Neural cell (in vitro differentiated cells): ENCODE measurements around the gene ETV6. TPM values are rescaled to one million over a fixed set of nuclear protein-coding genes. Genes with fewer than 3 reads are reported as not detected.

ENCODE experiments used
- H2AFZ ChIP-seq: fragments of 200-600, 300-800 bp; sonication (generic), shearing (Covaris generic); 2 replicates; pipeline ENCODE4 v1.6.0; 2014; ENCODE audit warnings: low read depth, mild to moderate bottlenecking, antibody characterized with exemption, low read length, moderate library complexity
- H3F3A ChIP-seq: fragments of 200-600 bp; shearing (Covaris generic); 2 replicates; pipeline ENCODE4 v1.6.1; 2016; ENCODE audit warnings: mild to moderate bottlenecking, moderate library complexity, mixed read lengths, antibody characterized with exemption, low read length; ENCODE audit not compliant: insufficient read depth, poor library complexity, severe bottlenecking
- H3K27ac ChIP-seq: fragments of 200-600, 300-800 bp; sonication (generic), shearing (Covaris generic); 2 replicates; pipeline ENCODE4 v1.5.1; 2014; ENCODE audit warnings: mild to moderate bottlenecking, low read length, moderate library complexity
- H3K27me3 ChIP-seq: fragments of 300-800, 200-600 bp; sonication (generic), shearing (Covaris generic); 2 replicates; pipeline ENCODE4 v1.6.0; 2014; ENCODE audit warnings: mild to moderate bottlenecking, low read depth, low read length, moderate library complexity; ENCODE audit not compliant: insufficient read depth
- H3K36me3 ChIP-seq: fragments of 300-800, 200-600 bp; sonication (generic), shearing (Covaris generic); 2 replicates; pipeline ENCODE4 v1.5.1; 2014; ENCODE audit warnings: mild to moderate bottlenecking, antibody characterized with exemption, low read length, moderate library complexity; ENCODE audit not compliant: insufficient read depth
- H3K4me2 ChIP-seq: fragments of 300-800, 200-600 bp; sonication (generic), shearing (Covaris generic); 2 replicates; pipeline ENCODE4 v1.6.0; 2014; ENCODE audit warnings: mild to moderate bottlenecking, low read length
- H3K4me3 ChIP-seq: fragments of 300-800, 200-600 bp; sonication (generic), shearing (Covaris generic); 2 replicates; pipeline ENCODE4 v1.5.1; 2014; ENCODE audit warnings: mild to moderate bottlenecking, low read length, moderate library complexity
- H3K79me2 ChIP-seq: fragments of 200-600 bp; shearing (Covaris generic); replicated peaks from 2 replicates; pipeline ENCODE4 v1.6.0; 2014; ENCODE audit warnings: mild to moderate bottlenecking, low read length, moderate library complexity; ENCODE audit not compliant: insufficient read depth
- H3K9ac ChIP-seq: fragments of 300-800, 200-600 bp; sonication (generic), shearing (Covaris generic); 2 replicates; pipeline ENCODE4 v1.6.1; 2016; ENCODE audit warnings: mild to moderate bottlenecking, low read length, mixed read lengths
- H3K9me2 ChIP-seq: fragments of 200-600 bp; shearing (Covaris generic); 2 replicates; pipeline ENCODE4 v1.6.1; 2016; ENCODE audit warnings: mild to moderate bottlenecking, low read length, mixed read lengths; ENCODE audit not compliant: insufficient read depth
- H3K9me3 ChIP-seq: fragments of 200-600, 300-800 bp; sonication (generic), shearing (Covaris generic); 2 replicates; pipeline ENCODE4 v1.6.1; 2016; ENCODE audit warnings: mild to moderate bottlenecking, mixed run types, low read length, moderate library complexity, mixed read lengths
- H4K20me1 ChIP-seq: fragments of 200-600 bp; shearing (Covaris generic); 2 replicates; pipeline ENCODE4 v1.6.1; 2016; ENCODE audit warnings: mild to moderate bottlenecking, mixed run types; ENCODE audit not compliant: insufficient read depth
- EP300 ChIP-seq: fragments of 450-650 bp; conservative IDR thresholded peaks from 2 replicates; pipeline ENCODE4 v1.6.1; 2014; ENCODE audit warnings: antibody characterized with exemption, mild to moderate bottlenecking, moderate library complexity; ENCODE audit not compliant: poor library complexity, severe bottlenecking
- EZH2 ChIP-seq: fragments of 200-600, 300-800 bp; shearing (Covaris generic), sonication (generic); IDR thresholded peaks from 2 replicates; pipeline ENCODE4 v1.6.1; 2014; ENCODE audit warnings: antibody characterized with exemption, low read length, borderline replicate concordance, mild to moderate bottlenecking; ENCODE audit not compliant: insufficient read depth, poor library complexity, severe bottlenecking
- MXI1 ChIP-seq: fragments of 450-650 bp; conservative IDR thresholded peaks from 2 replicates; pipeline ENCODE4 v1.6.1; 2014; ENCODE audit warnings: antibody characterized with exemption, mild to moderate bottlenecking; ENCODE audit not compliant: poor library complexity, severe bottlenecking
- POLR2AphosphoS5 ChIP-seq: IDR thresholded peaks from 2 replicates; pipeline ENCODE4 v1.6.1; 2012
- RAD21 ChIP-seq: fragments of 450-650 bp; conservative IDR thresholded peaks from 2 replicates; pipeline ENCODE4 v1.6.1; 2014; ENCODE audit warnings: antibody characterized with exemption, mild to moderate bottlenecking, moderate library complexity
- SMC3 ChIP-seq: fragments of 450-650 bp; conservative IDR thresholded peaks from 2 replicates; pipeline ENCODE4 v1.6.1; 2014; ENCODE audit warnings: antibody characterized with exemption, mild to moderate bottlenecking, moderate library complexity; ENCODE audit not compliant: poor library complexity
- TAF1 ChIP-seq: IDR thresholded peaks from 2 replicates; pipeline ENCODE4 v1.6.1; 2012; ENCODE audit warnings: low read depth
- polyA plus RNA-seq: library from polyadenylated mRNA; depleted of rRNA; stranded (reverse); fragments of >200 nt; gene quantifications from 2 replicates; pipeline ENCODE4 v1.2.3, GENCODE V29; 2014
- TF ChIP-seq, protein P1 (sequence below): IDR thresholded peaks from 2 replicates; pipeline ENCODE4 v1.6.1; 2012; ENCODE audit warnings: borderline replicate concordance
- TF ChIP-seq, protein P2 (sequence below): fragments of 450-650 bp; IDR thresholded peaks from 2 replicates; pipeline ENCODE4 v1.5.1; 2014; ENCODE audit warnings: antibody characterized with exemption, mild to moderate bottlenecking, moderate library complexity; ENCODE audit not compliant: poor library complexity, severe bottlenecking

The ETV6 gene
- polyA plus RNA-seq, 1 donor from 2014 or later = 1.6 TPM

DNA sequence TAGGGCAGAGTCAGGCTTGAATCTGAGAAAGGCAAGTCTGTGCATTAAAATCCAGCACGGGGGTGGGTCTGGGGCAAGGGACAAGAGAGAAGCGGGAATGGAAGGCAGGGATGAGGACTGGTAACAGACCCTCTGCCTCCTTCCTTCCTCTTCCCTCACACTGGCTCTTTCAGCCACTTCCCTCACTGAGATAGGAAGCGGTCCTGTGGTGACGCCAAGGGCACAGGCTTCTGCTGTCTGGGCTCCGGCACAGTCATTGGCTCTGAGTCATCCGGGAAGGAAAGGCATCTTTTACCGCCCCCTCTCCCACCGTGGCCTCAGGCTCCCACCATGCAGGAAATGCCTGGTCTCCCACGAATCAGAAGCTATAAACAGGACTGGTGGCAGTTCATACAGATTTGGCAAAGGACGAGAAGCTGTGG lies 70.2 kb downstream of the ETV6 start:
- no peak overlapping the region for H2AFZ ChIP-seq
- TF ChIP-seq, protein P1, sequence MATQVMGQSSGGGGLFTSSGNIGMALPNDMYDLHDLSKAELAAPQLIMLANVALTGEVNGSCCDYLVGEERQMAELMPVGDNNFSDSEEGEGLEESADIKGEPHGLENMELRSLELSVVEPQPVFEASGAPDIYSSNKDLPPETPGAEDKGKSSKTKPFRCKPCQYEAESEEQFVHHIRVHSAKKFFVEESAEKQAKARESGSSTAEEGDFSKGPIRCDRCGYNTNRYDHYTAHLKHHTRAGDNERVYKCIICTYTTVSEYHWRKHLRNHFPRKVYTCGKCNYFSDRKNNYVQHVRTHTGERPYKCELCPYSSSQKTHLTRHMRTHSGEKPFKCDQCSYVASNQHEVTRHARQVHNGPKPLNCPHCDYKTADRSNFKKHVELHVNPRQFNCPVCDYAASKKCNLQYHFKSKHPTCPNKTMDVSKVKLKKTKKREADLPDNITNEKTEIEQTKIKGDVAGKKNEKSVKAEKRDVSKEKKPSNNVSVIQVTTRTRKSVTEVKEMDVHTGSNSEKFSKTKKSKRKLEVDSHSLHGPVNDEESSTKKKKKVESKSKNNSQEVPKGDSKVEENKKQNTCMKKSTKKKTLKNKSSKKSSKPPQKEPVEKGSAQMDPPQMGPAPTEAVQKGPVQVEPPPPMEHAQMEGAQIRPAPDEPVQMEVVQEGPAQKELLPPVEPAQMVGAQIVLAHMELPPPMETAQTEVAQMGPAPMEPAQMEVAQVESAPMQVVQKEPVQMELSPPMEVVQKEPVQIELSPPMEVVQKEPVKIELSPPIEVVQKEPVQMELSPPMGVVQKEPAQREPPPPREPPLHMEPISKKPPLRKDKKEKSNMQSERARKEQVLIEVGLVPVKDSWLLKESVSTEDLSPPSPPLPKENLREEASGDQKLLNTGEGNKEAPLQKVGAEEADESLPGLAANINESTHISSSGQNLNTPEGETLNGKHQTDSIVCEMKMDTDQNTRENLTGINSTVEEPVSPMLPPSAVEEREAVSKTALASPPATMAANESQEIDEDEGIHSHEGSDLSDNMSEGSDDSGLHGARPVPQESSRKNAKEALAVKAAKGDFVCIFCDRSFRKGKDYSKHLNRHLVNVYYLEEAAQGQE = no peak
- TF ChIP-seq SMC3 = no peak
- no peak for TF ChIP-seq TAF1
- TF ChIP-seq, protein P2, sequence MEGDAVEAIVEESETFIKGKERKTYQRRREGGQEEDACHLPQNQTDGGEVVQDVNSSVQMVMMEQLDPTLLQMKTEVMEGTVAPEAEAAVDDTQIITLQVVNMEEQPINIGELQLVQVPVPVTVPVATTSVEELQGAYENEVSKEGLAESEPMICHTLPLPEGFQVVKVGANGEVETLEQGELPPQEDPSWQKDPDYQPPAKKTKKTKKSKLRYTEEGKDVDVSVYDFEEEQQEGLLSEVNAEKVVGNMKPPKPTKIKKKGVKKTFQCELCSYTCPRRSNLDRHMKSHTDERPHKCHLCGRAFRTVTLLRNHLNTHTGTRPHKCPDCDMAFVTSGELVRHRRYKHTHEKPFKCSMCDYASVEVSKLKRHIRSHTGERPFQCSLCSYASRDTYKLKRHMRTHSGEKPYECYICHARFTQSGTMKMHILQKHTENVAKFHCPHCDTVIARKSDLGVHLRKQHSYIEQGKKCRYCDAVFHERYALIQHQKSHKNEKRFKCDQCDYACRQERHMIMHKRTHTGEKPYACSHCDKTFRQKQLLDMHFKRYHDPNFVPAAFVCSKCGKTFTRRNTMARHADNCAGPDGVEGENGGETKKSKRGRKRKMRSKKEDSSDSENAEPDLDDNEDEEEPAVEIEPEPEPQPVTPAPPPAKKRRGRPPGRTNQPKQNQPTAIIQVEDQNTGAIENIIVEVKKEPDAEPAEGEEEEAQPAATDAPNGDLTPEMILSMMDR = no peak
- TF ChIP-seq POLR2AphosphoS5 = no peak
- no peak for TF ChIP-seq EP300
- TF ChIP-seq MXI1 = no peak
- no peak for TF ChIP-seq RAD21
- TF ChIP-seq EZH2 = no peak
- H3F3A ChIP-seq = no peaks in the 10 kb centered on the region
- no peak overlapping the region for H3K4me3 ChIP-seq
- H3K9me3 ChIP-seq = no peaks in the 10 kb centered on the region
- H3K9ac ChIP-seq = no peak overlapping the region
- no peaks in the 10 kb centered on the region for H3K79me2 ChIP-seq
- no peak overlapping the region for H3K4me2 ChIP-seq
- H4K20me1 ChIP-seq = no peaks in the 10 kb centered on the region
- no peaks in the 10 kb centered on the region for H3K36me3 ChIP-seq
- no peaks in the 10 kb centered on the region for H3K27me3 ChIP-seq
- peak overlapping the region; percentile 43 for H3K27ac ChIP-seq
- no peaks in the 10 kb centered on the region for H3K9me2 ChIP-seq

DNA sequence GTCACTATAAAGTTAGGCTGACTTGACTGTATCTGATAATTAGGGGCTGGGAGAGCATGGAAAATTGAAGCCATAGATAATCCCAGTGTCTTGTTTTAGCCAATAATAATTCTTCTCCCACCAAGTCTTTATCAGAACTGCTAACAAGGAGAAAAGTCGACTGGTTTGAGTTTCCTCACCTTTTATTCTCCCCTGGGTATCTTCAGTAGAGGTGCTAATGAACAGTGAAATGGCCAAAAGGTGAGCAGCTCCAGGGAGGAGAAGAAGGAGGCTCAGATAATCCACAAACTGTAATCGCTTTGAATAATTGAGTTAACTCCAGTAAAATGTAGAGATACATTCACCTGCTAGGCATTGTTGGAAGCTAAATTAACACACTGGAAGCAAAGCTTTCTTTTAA lies 72.6 kb downstream of the ETV6 start:
- Histone ChIP-seq H2AFZ (no peak overlapping the region), H3F3A (no peaks in the 10 kb centered on the region), H3K4me2 (no peak overlapping the region), H3K9me3 (no peaks in the 10 kb centered on the region), H3K4me3 (no peak overlapping the region), H3K9ac (no peak overlapping the region), H3K27ac (no peak overlapping the region), H3K36me3 (no peaks in the 10 kb centered on the region), H3K27me3 (no peaks in the 10 kb centered on the region), H4K20me1 (no peaks in the 10 kb centered on the region), H3K79me2 (no peaks in the 10 kb centered on the region), H3K9me2 (no peaks in the 10 kb centered on the region)
- TF ChIP-seq, protein P2 = no peak
- TF ChIP-seq POLR2AphosphoS5 = no peak
- TF ChIP-seq EP300 = no peak
- no peak for TF ChIP-seq MXI1
- TF ChIP-seq SMC3 = no peak
- no peak for TF ChIP-seq TAF1
- no peak for TF ChIP-seq EZH2
